ENCODE measurements around the gene CEP20.
A peak's percentile ranks its signal among the peaks of the same experiment; 100 is the strongest.

Gene CEP20

DNA sequence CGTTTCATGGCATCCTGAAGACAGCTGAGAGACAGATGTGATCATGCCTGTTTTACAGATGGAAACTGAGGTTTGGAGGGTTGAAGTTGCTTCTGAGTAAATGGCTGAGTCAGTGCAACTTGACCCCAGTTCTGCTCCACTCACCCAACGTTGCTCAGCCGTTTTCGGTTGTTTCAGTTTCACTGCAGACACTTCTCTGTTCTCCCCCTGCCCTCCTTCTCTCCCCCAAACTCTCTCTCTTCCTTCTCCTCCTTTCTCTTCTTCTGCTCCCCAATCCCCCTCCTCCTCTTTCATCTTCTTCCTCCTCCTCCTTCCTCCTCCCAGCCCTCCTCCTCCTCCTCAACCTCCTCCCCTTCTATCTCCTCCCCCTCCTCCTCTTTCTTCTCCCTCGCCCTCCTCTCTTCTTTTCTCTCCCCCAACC is 9.4 kb upstream of the CEP20 start:
- DNase-seq: peak; percentile 57

DNA sequence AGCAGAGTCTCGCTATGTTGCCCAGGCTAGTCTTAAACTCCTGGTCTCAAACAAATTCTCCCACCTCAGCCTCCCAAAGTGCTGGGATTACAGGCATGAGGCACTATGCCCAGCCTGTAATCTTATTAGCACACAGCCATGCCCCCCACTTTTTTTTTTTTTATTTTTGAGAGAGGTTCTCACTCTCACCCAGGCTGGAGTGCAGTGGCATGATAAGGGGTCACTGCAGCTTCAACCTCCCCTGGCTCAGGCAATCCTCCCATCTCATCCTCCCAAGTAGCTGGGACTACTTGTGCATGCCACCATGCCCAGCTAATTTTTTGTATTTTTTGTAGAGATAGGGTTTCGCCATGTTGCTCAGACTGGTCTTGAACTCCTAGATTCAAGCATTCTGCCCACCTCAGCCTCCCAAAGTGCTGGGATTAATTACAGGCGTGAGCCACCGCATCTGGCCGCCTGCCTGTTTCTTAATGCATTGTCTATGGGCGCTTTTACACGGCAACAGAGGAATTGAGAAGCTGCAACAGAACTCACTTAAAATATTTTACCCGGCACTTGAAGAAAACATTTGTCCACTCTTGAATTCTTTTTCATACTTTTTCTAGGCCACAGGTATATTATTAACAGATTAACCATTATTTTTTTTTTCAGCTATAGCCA is 8.8 kb upstream of the CEP20 start:
- DNase-seq: peak; percentile 63

DNA sequence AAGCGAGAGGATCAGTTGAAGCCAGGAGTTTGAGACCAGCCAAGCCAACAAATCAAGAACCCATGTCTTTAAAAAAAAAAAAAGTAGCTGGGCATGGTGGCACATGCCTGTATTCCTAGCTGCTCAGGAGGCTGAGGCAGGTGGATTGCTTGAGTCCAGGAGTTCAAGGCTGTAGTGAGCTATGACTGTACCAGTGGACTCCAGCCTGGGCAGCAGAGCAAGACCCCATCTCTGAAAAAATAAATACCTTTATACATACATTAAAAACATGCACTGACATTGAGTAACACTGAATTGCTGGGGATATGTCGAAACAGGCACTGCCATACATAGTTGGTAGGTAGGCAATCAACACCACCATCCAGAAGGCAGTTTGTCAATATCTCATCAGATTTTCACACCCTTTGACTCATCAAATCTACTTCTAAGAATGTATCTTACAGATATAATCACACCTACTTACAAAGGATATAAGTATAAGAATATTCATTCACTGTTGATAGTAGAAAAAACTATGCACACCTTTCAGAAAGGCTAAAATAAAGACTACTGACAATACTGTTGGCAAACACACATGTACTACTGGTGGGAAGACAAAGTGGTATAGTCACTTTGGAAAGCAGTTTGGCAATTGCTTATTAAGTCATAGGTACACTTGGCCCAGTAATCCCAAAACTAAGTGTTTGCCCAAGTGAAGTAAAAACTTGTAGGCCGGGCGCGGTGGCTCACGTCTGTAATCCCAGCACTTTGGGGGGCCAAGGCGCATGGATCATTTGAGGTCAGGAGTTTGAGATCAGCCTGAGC is 6.4 kb upstream of the CEP20 start:
- no peak for DNase-seq

DNA sequence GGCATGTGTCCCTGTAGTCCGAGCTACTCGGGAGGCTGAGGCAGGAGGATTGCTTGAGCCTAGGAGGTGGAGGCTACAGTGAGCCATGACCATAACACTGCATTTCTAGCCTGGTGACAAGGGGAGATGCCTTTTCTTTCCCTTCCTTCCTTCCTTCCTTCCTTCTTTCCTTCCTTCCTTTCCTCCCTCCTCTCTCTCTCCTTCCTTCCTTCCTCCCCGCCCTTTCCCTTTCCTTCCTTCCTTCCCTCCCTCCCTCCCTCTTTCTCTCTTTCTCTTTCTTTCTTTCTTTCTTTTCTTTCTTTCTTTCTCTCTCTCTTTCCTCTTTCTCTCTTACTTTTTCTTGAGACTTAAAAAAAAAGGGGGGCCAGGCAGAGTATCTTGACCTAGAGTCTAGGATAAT is 3.1 kb upstream of the CEP20 start:
- no peak for DNase-seq

DNA sequence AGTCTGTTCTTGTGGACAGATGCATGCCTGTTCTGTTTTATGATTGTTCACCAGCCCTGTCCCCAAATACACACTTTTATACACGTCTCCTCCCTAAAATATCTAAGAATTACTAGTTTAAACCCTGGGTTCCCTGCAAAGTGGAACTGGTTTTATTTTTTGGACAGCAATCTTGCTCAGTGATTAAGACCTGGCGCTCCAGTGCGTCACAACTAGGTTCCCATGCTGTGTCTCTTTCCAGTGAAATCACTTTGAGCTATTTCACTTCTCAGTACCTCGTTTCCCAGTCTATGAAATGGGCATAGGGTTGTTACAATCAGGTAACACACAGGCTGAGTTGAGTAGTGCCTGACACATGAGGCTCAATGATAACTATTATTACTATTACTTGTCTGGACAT is 1.1 kb downstream of the CEP20 start:
- DNase-seq: no peak

DNA sequence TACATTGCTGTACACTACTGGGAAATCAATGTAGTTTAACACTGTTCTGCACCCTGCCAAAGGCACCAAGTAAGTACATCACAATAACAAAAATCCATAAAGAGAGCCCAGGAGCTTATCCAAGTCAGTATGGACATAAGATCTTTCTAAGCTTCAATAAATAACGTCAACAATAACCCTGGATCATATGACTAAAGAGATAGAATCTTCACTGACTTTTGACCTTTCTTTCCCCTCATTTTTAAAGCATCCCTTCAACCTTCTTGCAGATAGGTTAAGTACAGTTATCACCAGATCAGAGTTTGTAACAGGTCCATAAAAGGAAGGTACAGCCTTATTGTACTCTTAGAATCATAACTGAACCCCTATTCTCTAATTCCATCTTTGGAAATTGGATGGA is 2.3 kb downstream of the CEP20 start:
- no peak for DNase-seq

GRCh38 chr16:15885560-15886001 is 2.8 kb downstream of the CEP20 start:
- DNase-seq: no peak

- no peak for DNase-seq
These were observed 5.8 kb downstream of the CEP20 start for GRCh38 chr16:15882563-15882962.

DNA sequence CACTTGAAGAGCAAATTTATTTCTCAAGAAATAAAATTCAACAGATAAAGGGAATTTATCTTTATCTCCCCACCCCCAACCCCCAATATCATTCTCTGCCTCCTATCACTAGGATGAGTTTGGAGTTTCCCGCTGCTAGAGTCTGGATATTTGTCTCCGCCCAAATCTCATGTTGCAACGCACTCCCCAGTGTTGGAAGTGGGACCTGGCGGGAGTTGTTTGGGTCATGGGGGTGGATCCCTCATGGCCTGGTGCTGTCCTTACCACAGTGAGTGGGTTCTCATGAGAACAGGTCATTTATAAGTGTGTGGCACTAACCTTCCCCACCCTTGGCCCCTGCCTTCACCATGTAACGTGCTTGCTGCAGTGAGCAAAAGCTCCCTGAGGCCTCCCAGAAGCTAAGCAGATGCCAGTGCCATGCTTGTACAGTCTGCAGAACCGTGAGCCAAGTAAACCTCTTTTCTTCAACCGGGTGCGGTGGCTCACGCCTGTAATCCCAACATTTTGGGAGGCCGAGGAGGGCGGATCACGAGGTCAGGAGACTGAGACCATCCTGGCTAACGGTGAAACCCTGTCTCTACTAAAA is 6.5 kb downstream of the CEP20 start:
- no peak for DNase-seq

GRCh38 chr16:15880434-15881308 is 7.7 kb downstream of the CEP20 start:
- peak; percentile 32 for DNase-seq

DNA sequence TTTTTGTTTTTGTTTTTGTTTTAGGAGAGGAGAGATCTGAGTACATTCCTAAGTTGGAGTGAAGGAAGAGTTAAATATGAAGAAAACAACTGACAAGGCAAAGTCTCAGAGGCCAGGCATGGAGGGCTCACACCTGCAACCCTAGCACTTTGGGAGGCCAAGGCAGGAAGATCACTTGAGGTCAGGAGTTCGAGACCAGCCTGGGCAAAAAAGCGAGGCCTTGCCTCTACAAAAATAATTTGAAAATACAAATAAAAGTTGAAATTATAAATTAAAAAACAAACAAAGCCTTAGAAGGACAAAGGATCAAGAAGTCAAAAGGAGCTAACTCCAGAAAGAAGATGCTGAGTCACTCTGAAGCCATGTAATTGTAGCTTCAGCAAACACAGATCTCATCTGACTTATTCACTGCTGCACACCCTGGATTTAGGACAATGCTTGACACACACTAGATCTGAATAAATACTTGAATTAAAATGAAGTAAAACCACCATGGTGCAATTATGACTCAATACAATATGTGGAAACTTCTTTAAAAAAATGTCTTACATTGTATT is 9.1 kb downstream of the CEP20 start:
- DNase-seq: peak; percentile 92

DNA sequence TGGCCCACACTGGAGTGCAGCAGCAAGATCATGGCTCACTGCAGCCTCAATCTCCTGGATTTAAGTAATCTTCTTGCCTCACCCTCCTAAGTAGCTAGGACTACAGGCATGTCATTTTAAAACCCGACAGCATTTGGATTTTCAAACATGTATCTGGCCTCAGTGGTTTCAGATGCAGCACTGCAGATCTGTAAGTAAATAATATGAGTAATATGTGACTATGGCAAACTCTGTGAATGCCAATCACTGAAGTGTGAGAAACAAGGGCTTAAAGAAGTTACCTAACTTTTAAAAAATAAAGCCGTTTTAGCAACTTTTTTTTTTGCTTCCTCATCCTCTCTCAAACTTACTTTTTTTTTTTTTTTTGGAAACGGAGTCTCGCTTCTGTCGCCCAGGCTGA is 11.9 kb downstream of the CEP20 start:
- DNase-seq: no peak

DNA sequence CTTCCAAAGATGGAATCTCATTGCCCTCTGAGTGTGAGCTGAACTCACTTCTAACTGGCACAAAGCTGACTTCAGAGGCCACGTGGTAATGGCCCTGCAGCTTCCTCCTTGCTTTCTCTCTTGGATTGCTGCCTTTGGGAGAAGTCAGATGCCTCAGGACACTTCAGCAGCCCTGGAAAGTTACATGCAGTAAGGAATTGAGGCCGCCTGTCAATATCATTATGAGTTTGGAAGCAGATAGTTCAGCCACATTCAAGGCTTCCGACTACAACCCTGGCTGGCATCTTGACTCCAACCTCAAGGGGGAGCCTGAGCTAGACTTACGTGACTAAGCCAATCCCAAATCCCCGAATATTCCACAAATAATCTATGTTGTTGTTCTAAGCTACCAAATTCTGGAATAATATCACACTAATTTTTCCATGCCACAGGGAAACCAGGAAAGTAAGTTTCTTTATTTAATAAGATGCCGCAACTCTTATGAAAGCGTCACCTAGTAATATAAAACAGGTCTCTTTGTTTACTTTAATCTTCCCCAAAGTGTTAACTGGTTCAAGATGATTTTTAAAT is 13.6 kb downstream of the CEP20 start:
- peak; percentile 61 for DNase-seq

DNA sequence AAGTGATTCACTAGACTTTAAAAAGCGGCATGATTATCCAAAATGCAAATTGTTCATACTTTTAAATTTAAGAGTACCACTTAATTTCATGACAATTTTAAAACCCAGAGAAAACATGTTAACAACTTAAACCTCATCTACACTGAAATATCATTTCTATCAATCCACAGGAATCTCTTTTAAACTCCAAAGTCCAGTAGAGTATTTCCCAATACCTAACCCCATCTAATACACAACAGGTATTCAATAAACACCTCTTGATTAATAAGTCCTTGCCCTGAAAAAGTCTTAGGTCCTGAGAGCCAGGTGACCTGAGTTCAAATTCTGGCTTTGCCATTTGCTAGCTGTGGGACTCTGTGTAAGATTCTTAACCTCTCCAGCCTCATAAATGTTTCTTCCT is 14.7 kb downstream of the CEP20 start:
- DNase-seq: no peak

DNA sequence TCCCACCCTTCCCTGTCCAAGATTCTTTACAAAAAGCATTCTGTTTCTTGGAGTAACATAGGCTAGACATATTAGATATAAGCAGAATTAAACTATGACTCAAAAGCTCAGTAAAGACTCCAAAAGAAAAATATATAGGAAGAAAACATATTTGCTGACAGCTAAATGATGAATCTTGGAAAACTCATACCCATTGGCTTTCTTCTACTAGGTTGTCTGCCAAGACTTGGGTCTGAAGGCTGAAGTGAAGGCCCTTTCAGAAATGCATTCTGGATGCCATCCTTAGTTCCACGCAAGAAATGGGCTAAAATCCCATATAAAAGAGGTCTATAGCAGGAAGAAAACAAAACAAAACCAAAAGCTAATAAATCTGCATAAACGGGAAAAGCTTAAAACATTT is 15.1 kb downstream of the CEP20 start:
- DNase-seq: no peak

- DNase-seq: no peak
These were observed 18.4 kb downstream of the CEP20 start for GRCh38 chr16:15870011-15870410.

- DNase-seq: no peak
These were observed 22.0 kb downstream of the CEP20 start for GRCh38 chr16:15866451-15866850.

DNA sequence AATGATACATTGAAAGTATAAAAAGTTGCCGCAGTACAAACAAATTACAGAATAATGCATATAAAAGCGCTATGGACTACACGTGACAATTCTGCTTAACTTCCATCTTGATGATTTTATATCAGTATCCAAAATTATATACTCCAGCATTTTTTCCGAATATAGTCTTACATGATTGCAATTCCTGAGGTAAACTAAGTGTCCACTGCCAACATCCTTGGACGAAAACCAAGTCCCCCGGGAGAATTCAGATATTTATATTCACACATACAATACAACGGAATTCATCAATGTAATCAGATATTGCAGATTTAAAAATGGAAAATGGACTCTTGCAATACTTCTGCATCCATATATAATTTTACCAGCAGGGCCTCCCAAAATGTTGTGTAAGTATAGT is 22.7 kb downstream of the CEP20 start:
- DNase-seq: peak; percentile 82

DNA sequence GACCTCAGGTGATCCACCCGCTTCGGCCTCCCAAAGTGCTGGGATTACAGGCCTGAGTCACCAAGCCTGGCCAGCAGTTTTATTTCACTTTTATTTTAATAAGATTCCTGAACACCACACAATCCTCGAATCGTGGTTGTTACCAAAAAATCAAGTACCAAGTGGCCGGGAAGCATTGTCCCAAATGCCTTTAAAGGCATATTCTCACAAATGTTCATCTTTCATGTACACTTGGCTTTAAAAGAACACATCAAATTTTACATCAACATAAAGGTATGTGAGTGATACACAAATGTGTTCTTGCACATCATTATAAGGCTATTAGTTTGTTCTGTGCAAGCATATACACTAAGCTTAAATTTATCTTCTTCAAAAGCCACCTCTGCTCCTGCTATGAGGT is 23.5 kb downstream of the CEP20 start:
- DNase-seq: no peak

DNA sequence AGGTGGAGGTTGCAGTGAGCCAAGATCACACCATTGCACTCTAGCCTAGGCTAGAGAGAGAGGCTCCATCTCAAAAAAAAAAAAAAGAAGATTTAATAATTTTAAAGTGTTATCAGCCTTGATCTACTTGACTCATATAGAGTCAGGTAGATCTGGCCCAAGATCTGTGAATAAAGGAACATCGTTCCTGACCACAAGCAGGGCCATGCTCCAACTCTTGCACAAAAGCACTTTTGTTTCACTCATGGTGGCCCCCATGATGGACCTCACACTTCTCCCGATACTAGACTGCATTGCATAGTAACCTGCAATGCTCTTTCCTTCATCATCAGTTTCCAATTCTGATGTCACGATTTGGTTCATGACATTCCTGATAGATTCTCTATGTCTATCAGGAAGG is 26.4 kb downstream of the CEP20 start:
- DNase-seq: no peak

DNA sequence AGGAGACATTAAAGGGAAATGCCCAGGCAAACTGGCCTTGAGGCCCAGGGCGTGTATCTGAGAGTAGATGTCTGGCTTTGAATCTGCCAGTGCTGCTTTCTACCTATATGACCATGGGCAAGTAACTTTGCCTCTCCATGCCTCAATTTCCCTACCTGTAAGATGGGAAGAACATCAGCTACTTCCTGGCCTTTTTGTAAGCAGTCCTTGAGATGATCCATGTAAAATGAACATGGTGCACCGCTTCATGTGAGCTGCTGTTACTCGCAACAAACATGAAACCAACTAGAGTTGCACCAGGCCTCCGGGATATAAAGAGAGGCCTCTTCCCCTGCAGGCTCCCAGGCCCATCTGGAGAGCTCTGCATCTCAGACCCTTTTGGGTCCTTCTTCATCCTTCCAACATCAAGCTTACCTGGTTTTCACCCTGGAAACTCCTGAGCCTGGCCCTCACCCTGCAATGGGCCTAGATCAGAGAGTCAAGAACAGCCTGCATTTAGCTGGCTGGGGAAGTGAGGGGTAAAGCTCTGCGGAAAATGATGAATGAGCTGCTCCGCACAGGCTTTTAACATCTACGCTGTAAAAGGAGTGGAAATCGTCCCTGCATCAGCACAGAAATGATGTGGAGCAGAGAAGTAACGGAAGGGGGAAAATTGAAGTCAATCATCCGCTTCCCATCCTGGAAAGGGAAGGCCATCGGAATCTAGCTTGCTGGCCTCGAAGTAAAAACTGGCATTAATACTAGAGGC is 29.3 kb downstream of the CEP20 start:
- DNase-seq: no peak
